ENCODE data around the gene CHD5. TPM values are rescaled to one million over a fixed set of nuclear protein-coding genes. Genes with fewer than 3 reads are reported as not detected.
A peak's percentile ranks its signal among the peaks of the same experiment; 100 is the strongest.

The CHD5 gene
- total RNA-seq, 1 donor from 2014 or later = 0.42 TPM

DNA sequence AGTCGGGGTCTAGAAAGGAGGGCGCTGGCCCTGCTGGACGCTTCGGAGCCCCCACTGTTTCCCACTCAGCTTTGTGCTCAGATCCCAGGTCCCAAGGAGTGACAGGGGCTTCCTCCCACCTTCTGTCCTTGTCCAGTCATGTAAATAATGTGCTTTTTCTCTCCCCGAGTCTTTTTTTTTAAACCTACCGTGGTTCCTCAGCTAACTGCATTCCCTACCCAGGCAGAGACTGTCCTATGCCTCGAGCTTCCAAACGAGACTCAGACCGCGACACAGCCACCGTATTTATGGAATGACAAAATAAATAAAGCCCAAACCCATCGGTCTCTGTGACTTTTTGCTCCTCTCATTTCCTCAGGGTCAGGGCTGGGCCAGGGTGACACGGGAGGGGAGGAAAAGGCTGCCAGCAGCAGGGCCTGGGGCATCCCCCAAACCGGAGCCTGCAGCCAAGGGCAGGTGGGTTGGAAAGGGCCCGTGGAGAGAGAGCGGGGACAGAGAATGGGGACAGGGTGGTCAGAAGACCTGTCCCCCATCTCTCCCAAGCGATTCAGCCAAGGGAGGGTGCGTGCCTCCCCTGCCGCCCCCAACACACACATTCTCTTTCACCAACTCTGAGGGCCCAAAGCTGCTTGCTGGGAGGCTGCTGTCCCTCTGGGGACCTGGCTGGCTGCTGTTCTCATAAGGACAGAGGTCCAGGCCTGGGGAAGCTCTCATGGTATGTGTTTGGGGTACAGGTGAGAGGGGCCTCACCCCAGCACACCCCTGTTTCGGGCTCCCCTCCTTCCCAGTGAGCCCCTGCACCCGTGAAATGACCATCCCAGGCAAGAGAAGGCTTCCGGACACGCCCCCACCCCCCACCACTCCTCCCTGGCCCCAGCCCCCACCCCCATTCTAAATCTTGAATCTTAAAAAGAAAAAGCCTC lies 79.0 kb downstream of the CHD5 start:
- Mint-ChIP-seq H3K4me3 (ENCODE audit: unreplicated experiment) (no peak overlapping the region), H3K36me3 (ENCODE audit: low read depth) (peaks cover 2% of the 10 kb centered on the region), H3K9me3 (ENCODE audit: low read depth) (no peaks in the 10 kb centered on the region), H3K27ac (ENCODE audit: unreplicated experiment) (no peak overlapping the region), H3K27me3 (ENCODE audit: low read depth) (peaks cover 3% of the 10 kb centered on the region), H3K4me1 (ENCODE audit: low read depth) (no peaks in the 10 kb centered on the region)
- DNase-seq (ENCODE audit: low spot score) = peak; percentile 81
- TF ChIP-seq, protein P1, sequence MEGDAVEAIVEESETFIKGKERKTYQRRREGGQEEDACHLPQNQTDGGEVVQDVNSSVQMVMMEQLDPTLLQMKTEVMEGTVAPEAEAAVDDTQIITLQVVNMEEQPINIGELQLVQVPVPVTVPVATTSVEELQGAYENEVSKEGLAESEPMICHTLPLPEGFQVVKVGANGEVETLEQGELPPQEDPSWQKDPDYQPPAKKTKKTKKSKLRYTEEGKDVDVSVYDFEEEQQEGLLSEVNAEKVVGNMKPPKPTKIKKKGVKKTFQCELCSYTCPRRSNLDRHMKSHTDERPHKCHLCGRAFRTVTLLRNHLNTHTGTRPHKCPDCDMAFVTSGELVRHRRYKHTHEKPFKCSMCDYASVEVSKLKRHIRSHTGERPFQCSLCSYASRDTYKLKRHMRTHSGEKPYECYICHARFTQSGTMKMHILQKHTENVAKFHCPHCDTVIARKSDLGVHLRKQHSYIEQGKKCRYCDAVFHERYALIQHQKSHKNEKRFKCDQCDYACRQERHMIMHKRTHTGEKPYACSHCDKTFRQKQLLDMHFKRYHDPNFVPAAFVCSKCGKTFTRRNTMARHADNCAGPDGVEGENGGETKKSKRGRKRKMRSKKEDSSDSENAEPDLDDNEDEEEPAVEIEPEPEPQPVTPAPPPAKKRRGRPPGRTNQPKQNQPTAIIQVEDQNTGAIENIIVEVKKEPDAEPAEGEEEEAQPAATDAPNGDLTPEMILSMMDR (IDR thresholded peaks at IDR 0.05) = no peak

- H3K27me3 Mint-ChIP-seq (ENCODE audit: low read depth) = peaks cover 3% of the 10 kb centered on the region
These were observed 80.0 kb downstream of the CHD5 start for GRCh38 chr1:6099787-6100765.

DNA sequence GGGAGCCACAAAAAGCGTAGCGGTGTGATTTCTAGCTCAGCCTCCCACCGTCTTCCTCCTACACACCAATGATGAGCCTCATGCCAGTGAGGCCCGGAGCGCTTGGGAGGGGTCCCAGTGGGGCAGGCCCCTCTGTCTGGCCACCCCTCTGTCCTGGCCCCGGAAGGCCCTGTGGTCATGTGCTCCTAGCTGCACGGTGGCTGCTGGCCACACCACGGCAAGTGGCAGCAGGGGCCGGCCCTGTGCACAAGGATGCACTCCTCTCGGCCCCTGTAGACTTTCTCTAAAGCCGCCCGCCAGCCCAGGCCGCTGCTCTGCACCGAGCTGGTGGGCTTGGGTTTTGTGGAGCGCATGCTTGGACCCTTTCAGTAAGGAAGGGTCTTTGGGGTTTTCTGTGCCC lies 80.8 kb downstream of the CHD5 start:
- TF ChIP-seq, protein P1 (IDR thresholded peaks at IDR 0.05) = no peak
- H3K36me3 Mint-ChIP-seq (ENCODE audit: low read depth) = peaks cover 2% of the 10 kb centered on the region
- H3K4me1 Mint-ChIP-seq (ENCODE audit: low read depth) = no peaks in the 10 kb centered on the region
- peaks cover 3% of the 10 kb centered on the region for H3K27me3 Mint-ChIP-seq (ENCODE audit: low read depth)
- peak; percentile 74 for DNase-seq (ENCODE audit: low spot score)
- H3K4me3 Mint-ChIP-seq (ENCODE audit: unreplicated experiment) = no peak overlapping the region
- no peak overlapping the region for H3K27ac Mint-ChIP-seq (ENCODE audit: unreplicated experiment)
- H3K9me3 Mint-ChIP-seq (ENCODE audit: low read depth) = no peaks in the 10 kb centered on the region

More at GRCh38 chr1:6099787-6100765, 80.0 kb downstream of the CHD5 start:
- TF ChIP-seq, protein P1 (IDR thresholded peaks at IDR 0.05) = peak; percentile 23
- H3K4me3 Mint-ChIP-seq (ENCODE audit: unreplicated experiment) = no peak overlapping the region
- H3K9me3 Mint-ChIP-seq (ENCODE audit: low read depth) = no peaks in the 10 kb centered on the region
- H3K4me1 Mint-ChIP-seq (ENCODE audit: low read depth) = no peaks in the 10 kb centered on the region
- H3K36me3 Mint-ChIP-seq (ENCODE audit: low read depth) = peaks cover 2% of the 10 kb centered on the region
- DNase-seq (ENCODE audit: low spot score) = peak; percentile 84
- H3K27ac Mint-ChIP-seq (ENCODE audit: unreplicated experiment) = no peak overlapping the region

DNA sequence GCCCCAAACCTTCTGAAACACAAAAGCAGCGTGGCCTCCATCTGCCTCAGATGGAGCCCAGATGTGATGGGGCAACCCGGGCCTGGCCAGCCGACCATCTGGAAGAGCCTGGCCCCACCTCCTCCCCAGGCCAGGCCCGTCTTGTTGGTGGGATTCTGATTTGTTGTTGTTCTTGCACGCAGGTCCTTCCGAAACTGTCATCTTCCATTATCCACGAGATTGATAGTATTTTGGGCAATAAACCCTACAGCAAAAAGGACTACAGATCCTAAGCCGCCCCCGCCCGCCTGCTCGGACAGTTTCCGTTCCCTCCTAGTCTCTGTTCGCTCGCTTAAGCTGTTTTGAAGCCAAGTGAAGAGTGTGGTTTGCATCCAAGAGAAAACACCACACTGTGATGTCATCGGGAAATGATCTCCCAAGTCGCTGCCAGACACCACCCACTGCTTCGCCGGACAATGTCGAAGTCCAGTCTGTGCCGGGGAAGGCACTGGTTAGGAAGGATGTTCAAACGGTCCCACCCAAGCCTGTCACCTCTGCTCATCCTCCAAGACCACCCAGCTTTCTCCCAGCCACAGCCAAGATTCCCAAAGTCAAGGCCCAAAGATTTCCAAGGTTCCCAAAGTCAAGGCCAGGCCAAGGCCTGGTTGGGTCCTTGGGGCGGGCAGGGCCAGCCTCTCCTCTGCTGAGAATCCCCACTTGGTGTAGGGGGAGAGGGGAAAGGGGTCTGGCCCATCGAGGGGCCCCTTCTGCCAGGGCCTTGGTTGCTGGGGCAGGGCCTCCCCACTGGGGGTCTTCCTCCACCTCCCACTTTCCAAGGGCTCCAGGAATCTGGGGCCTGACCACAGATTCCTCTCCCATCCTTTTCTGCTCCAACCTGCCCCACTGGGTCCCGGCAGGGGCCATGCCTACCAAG lies 81.6 kb downstream of the CHD5 start:
- Mint-ChIP-seq H3K27me3 (ENCODE audit: low read depth) (peaks cover 3% of the 10 kb centered on the region), H3K4me1 (ENCODE audit: low read depth) (no peaks in the 10 kb centered on the region), H3K9me3 (ENCODE audit: low read depth) (no peaks in the 10 kb centered on the region), H3K27ac (ENCODE audit: unreplicated experiment) (no peak overlapping the region), H3K36me3 (ENCODE audit: low read depth) (peaks cover 2% of the 10 kb centered on the region), H3K4me3 (ENCODE audit: unreplicated experiment) (no peak overlapping the region)
- DNase-seq (ENCODE audit: low spot score) = peak; percentile 56
- TF ChIP-seq, protein P1 (IDR thresholded peaks at IDR 0.05) = no peak

All from chondrocyte (in vitro differentiated cells).